Measurements from ENCODE around the gene LMO2. TPM values are rescaled to one million over a fixed set of nuclear protein-coding genes. Genes with fewer than 3 reads are reported as not detected.
A peak's percentile ranks its signal among the peaks of the same experiment; 100 is the strongest.

Gene LMO2
- total RNA-seq, 2 donors from 2014 or later = 1.1 to 1.2 TPM

DNA sequence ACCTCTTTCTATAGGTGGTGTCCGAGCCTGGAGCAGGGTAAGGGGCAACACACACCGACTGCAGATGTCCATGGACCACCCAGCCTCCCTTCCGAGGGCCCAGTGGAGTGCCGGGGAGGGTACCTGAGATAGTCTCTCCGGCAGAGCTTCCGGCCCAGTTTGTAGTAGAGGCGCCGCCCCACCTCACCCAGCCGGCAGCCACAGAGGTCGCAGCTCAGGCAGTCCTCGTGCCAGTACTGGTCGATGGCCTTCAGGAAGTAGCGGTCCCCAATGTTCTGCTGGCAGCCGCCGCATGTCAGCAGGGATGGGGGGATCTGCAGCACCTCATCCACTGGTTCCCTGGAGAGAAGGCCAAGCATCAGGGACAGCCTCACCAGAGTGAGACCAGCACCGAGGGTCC, 27.4 kb downstream of the LMO2 start:
- no peak overlapping the region for H3K27ac Mint-ChIP-seq
- H3K27me3 Mint-ChIP-seq (ENCODE audit: insufficient read depth) = peaks cover 42% of the 10 kb centered on the region
- peaks cover 45% of the 10 kb centered on the region for H3K27me3 ChIP-seq (ENCODE audit: control insufficient read depth, insufficient read depth, low read length, poor library complexity, severe bottlenecking)
- no peak overlapping the region for H3K4me3 ChIP-seq (ENCODE audit: low read length)
- peaks cover 4% of the 10 kb centered on the region for H3K4me1 Mint-ChIP-seq
- no peaks in the 10 kb centered on the region for H3K9me3 ChIP-seq (ENCODE audit: control insufficient read depth, low read length)
- TF ChIP-seq CTCF (conservative IDR thresholded peaks at IDR 0.05) = no peak
- no peaks in the 10 kb centered on the region for H3K4me1 ChIP-seq (ENCODE audit: control insufficient read depth, insufficient read depth, low read length)
- H3K9me3 Mint-ChIP-seq = no peaks in the 10 kb centered on the region
- H3K36me3 ChIP-seq (ENCODE audit: control insufficient read depth, insufficient read depth, low read length) = no peaks in the 10 kb centered on the region
- H3K36me3 Mint-ChIP-seq (ENCODE audit: low read depth) = no peaks in the 10 kb centered on the region
- no peak overlapping the region for H3K4me3 Mint-ChIP-seq
- H3K27ac ChIP-seq (ENCODE audit: low read depth, low read length) = no peak overlapping the region
- WGBS, 2 experiments (ENCODE audit: insufficient coverage in 1 of 2, insufficient read length in 1 of 2) = 90 to 91% methylated on average over 8 to 16 of the region's 16 CpGs
- no peak overlapping the region for H3K9ac ChIP-seq (ENCODE audit: extremely low read depth, low read length, poor library complexity, severe bottlenecking)
- no peak for DNase-seq

DNA sequence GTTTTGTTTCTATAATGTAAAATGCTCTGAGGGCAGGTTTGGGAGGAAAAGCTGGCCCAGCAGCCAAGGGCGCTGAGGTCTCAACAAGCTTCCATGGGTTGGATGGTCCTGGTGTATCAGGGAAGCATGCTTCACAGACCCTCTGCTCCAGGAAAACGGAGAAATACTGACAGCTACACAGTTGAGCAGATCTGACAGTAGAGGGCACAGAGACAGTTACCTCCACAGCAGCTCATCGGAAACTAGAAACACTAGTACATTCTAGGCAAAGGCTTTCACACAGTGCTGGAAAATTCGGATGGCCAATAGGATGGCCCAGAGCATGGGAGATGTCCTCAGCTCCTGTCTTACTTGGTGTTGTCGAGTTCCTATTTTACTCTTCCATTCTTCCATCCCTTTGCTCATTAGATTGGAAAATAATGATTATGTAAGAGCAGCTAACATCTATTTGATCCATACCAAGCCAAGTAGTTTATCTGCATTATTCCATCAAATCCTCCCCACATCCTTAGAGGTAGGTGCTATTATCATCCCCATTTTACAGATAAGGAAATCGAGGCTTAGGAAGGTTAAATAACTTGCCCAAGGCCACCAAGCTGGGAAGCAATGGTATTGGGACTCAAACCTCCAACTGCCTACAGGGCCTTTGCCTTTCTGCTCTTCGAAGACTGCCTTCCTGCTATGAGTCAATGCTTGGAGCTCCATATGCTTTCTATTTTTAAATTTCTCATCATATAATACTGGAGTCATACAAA, 28.3 kb downstream of the LMO2 start:
- H3K9me3 ChIP-seq (ENCODE audit: control insufficient read depth, low read length) = no peaks in the 10 kb centered on the region
- no peak overlapping the region for H3K27ac ChIP-seq (ENCODE audit: low read depth, low read length)
- no peak overlapping the region for H3K4me3 ChIP-seq (ENCODE audit: low read length)
- Mint-ChIP-seq H3K27me3 (ENCODE audit: insufficient read depth) (peaks cover 39% of the 10 kb centered on the region), H3K4me1 (peaks cover 4% of the 10 kb centered on the region), H3K36me3 (ENCODE audit: low read depth) (no peaks in the 10 kb centered on the region), H3K9me3 (no peaks in the 10 kb centered on the region), H3K4me3 (no peak overlapping the region), H3K27ac (no peak overlapping the region)
- DNase-seq = no peak
- peak; percentile 22 for TF ChIP-seq CTCF (conservative IDR thresholded peaks at IDR 0.05)
- H3K27me3 ChIP-seq (ENCODE audit: control insufficient read depth, insufficient read depth, low read length, poor library complexity, severe bottlenecking) = peaks cover 40% of the 10 kb centered on the region
- H3K36me3 ChIP-seq (ENCODE audit: control insufficient read depth, insufficient read depth, low read length) = no peaks in the 10 kb centered on the region
- no peak overlapping the region for H3K9ac ChIP-seq (ENCODE audit: extremely low read depth, low read length, poor library complexity, severe bottlenecking)
- no peaks in the 10 kb centered on the region for H3K4me1 ChIP-seq (ENCODE audit: control insufficient read depth, insufficient read depth, low read length)
- WGBS, 2 experiments (ENCODE audit: insufficient coverage in 1 of 2, insufficient read length in 1 of 2) = 92 to 97% methylated on average over 5 to 7 of the region's 7 CpGs

DNA sequence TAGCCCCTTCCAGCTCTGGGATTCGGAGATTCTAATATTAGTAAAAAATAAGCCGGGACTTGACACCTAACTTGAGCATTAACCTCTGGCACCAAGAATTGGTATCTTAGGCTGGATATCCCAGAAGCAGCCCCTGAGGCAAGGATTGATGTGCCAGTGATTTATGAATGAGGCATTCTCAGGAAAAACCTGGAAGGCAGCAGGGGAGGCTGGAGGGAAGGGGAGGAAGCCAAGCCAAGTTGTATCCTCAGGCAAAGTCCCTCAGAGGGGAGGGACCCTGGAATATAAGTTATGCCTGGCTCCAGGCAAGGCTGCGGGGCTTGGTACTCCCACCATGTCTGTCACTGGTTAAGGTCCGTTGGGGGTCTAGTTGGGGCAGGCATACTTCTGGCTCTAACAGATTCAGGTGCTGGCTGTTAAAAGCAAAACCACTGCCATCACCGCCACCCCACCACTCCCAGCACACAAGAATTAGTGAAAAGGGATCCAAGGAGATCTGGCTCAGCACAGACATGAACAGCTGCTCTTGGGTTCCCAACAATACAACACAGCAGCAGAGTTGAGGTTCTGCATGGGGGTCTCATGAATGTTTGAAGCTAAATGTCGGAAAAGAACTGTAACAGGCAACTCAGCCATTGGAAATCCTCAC, 29.8 kb downstream of the LMO2 start:
- H3K27ac ChIP-seq (ENCODE audit: low read depth, low read length) = no peak overlapping the region
- 89 to 100% methylated on average over 2 to 6 of the region's 6 CpGs for WGBS, 2 experiments (ENCODE audit: insufficient coverage in 1 of 2, insufficient read length in 1 of 2)
- no peak for TF ChIP-seq CTCF (conservative IDR thresholded peaks at IDR 0.05)
- H3K9ac ChIP-seq (ENCODE audit: extremely low read depth, low read length, poor library complexity, severe bottlenecking) = no peak overlapping the region
- no peaks in the 10 kb centered on the region for H3K36me3 Mint-ChIP-seq (ENCODE audit: low read depth)
- no peak overlapping the region for H3K4me3 Mint-ChIP-seq
- H3K9me3 Mint-ChIP-seq = no peaks in the 10 kb centered on the region
- peaks cover 32% of the 10 kb centered on the region for H3K27me3 ChIP-seq (ENCODE audit: control insufficient read depth, insufficient read depth, low read length, poor library complexity, severe bottlenecking)
- no peak for DNase-seq
- H3K4me3 ChIP-seq (ENCODE audit: low read length) = no peak overlapping the region
- peaks cover 24% of the 10 kb centered on the region for H3K27me3 Mint-ChIP-seq (ENCODE audit: insufficient read depth)
- H3K4me1 Mint-ChIP-seq = peaks cover 1% of the 10 kb centered on the region
- no peaks in the 10 kb centered on the region for H3K9me3 ChIP-seq (ENCODE audit: control insufficient read depth, low read length)
- no peaks in the 10 kb centered on the region for H3K36me3 ChIP-seq (ENCODE audit: control insufficient read depth, insufficient read depth, low read length)
- H3K27ac Mint-ChIP-seq = no peak overlapping the region
- no peaks in the 10 kb centered on the region for H3K4me1 ChIP-seq (ENCODE audit: control insufficient read depth, insufficient read depth, low read length)
